Astrocyte (in vitro differentiated cells and primary cell): Measurements from ENCODE around the gene SLC9A9. TPM values are rescaled to one million over a fixed set of nuclear protein-coding genes. Genes with fewer than 3 reads are reported as not detected.

ENCODE experiments used
- DNase-seq: peaks from one replicate; pipeline ENCODE4 v3.0.0-alpha.2; 2010; ENCODE audit warnings: low read depth
- FAIRE-seq: peaks from 2 replicates; lab custom pipeline; 2011; peaks lifted over from hg19 to GRCh38; lab: Jason Lieb, UNC
- H2AFZ ChIP-seq: 2 replicates; pipeline ENCODE4 v1.6.0; 2012; ENCODE audit warnings: low read depth, low read length, inconsistent platforms
- H3K27ac ChIP-seq: 2 replicates; pipeline ENCODE4 v1.5.1; 2011; ENCODE audit warnings: low read depth, low read length, inconsistent platforms
- H3K27me3 ChIP-seq: 2 replicates; pipeline ENCODE4 v1.6.0; 2011; ENCODE audit warnings: low read length, inconsistent platforms; ENCODE audit not compliant: insufficient read depth
- H3K36me3 ChIP-seq: 2 replicates; pipeline ENCODE4 v1.5.1; 2011; ENCODE audit warnings: low read length, inconsistent platforms; ENCODE audit not compliant: insufficient read depth
- H3K4me1 ChIP-seq: 2 replicates; pipeline ENCODE4 v1.5.1; 2011; ENCODE audit warnings: low read length, inconsistent platforms; ENCODE audit not compliant: insufficient read depth
- H3K4me2 ChIP-seq: 2 replicates; pipeline ENCODE4 v1.6.0; 2012; ENCODE audit warnings: low read length, inconsistent platforms
- H3K4me3 ChIP-seq: 2 replicates; pipeline ENCODE4 v1.5.1; 2011; ENCODE audit warnings: low read depth, mild to moderate bottlenecking, low read length, inconsistent platforms; ENCODE audit not compliant: insufficient read depth
- H3K79me2 ChIP-seq: 2 replicates; pipeline ENCODE4 v1.6.0; 2012; ENCODE audit warnings: mild to moderate bottlenecking, low read length, inconsistent platforms; ENCODE audit not compliant: insufficient read depth
- H3K9ac ChIP-seq: 2 replicates; pipeline ENCODE4 v1.6.0; 2012; ENCODE audit warnings: mild to moderate bottlenecking, low read length, inconsistent platforms
- H3K9me3 ChIP-seq: 2 replicates; pipeline ENCODE4 v1.5.1; 2012; ENCODE audit warnings: low read depth, mild to moderate bottlenecking, low read length, inconsistent platforms; ENCODE audit not compliant: insufficient read depth
- H4K20me1 ChIP-seq: 2 replicates; pipeline ENCODE4 v1.6.0; 2012; ENCODE audit warnings: low read length, inconsistent platforms; ENCODE audit not compliant: insufficient read depth
- H3K27ac Mint-ChIP-seq: one replicate; pipeline ENCODE4 v1.8.0; 2021; ENCODE audit warnings: mild to moderate bottlenecking, mixed read lengths; ENCODE audit not compliant: unreplicated experiment
- H3K27me3 Mint-ChIP-seq: one replicate; pipeline ENCODE4 v1.8.0; 2021; ENCODE audit warnings: low read depth, mixed read lengths; ENCODE audit not compliant: unreplicated experiment
- H3K36me3 Mint-ChIP-seq: one replicate; pipeline ENCODE4 v1.8.0; 2021; ENCODE audit warnings: low read depth, mixed read lengths; ENCODE audit not compliant: unreplicated experiment
- H3K4me1 Mint-ChIP-seq: one replicate; pipeline ENCODE4 v1.8.0; 2021; ENCODE audit warnings: low read depth, mixed read lengths; ENCODE audit not compliant: unreplicated experiment
- H3K4me3 Mint-ChIP-seq: one replicate; pipeline ENCODE4 v1.8.0; 2021; ENCODE audit warnings: mild to moderate bottlenecking, moderate library complexity, mixed read lengths; ENCODE audit not compliant: unreplicated experiment
- H3K9me3 Mint-ChIP-seq: one replicate; pipeline ENCODE4 v1.8.0; 2021; ENCODE audit warnings: mild to moderate bottlenecking, mixed read lengths; ENCODE audit not compliant: unreplicated experiment
- EZH2 ChIP-seq: IDR thresholded peaks from 2 replicates; pipeline ENCODE4 v1.6.1; 2012; ENCODE audit warnings: mild to moderate bottlenecking, low read length, inconsistent platforms; ENCODE audit not compliant: insufficient read depth
- total RNA-seq: library from RNA; stranded (reverse); gene quantifications from 2 replicates; pipeline ENCODE4 v1.2.1, GENCODE V29; 2021
- TF ChIP-seq, protein P1 (sequence below): IDR thresholded peaks from 2 replicates; pipeline ENCODE4 v1.5.1; 2011; ENCODE audit warnings: low read depth, mild to moderate bottlenecking, inconsistent platforms, low read length, moderate library complexity; ENCODE audit not compliant: insufficient read depth

Gene SLC9A9
- total RNA-seq, 1 donor from 2014 or later, result 1.5 TPM

DNA sequence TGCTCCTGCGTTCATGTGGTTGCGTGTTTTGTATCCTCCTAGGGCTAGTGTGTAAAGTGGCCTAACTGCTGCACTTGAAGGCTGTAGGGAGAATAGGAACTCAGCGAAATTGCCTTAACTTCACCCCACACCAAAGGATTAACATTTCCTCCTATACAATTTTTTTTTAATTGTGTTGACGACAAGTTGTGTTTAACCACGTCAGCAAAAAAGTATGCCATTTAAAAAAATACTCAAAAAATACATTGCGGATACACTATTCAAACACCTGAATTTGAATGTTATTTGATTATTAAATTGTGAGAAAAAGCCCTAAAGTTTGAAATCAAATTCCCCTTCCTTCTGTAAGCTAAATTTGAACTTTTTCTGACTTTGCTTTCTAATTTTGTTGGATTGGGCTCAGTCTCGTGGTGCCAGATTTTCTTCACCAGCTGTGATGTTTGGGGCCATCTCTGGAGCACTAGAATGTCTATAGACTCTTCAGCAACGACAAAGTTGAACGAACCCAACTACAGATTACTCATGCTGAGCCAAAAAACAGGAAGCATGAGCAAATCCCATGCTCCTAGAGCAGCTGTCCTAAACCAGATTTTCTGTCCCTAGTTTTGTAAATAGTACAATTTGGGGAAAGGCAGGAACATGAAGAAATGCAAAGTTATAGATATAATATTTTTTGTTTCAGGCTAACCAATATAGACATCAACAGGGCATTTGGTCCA lies 8.1 kb upstream of the SLC9A9 start:
- Histone ChIP-seq H3K27ac (no peak overlapping the region), H3K36me3 (no peaks in the 10 kb centered on the region), H3K4me1 (no peaks in the 10 kb centered on the region), H2AFZ (no peak overlapping the region), H3K4me3 (no peak overlapping the region), H3K9me3 (no peaks in the 10 kb centered on the region), H3K9ac (no peak overlapping the region), H3K4me2 (no peak overlapping the region), H3K27me3 (no peaks in the 10 kb centered on the region), H4K20me1 (no peaks in the 10 kb centered on the region), H3K79me2 (no peaks in the 10 kb centered on the region)
- TF ChIP-seq, protein P1, sequence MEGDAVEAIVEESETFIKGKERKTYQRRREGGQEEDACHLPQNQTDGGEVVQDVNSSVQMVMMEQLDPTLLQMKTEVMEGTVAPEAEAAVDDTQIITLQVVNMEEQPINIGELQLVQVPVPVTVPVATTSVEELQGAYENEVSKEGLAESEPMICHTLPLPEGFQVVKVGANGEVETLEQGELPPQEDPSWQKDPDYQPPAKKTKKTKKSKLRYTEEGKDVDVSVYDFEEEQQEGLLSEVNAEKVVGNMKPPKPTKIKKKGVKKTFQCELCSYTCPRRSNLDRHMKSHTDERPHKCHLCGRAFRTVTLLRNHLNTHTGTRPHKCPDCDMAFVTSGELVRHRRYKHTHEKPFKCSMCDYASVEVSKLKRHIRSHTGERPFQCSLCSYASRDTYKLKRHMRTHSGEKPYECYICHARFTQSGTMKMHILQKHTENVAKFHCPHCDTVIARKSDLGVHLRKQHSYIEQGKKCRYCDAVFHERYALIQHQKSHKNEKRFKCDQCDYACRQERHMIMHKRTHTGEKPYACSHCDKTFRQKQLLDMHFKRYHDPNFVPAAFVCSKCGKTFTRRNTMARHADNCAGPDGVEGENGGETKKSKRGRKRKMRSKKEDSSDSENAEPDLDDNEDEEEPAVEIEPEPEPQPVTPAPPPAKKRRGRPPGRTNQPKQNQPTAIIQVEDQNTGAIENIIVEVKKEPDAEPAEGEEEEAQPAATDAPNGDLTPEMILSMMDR, result no peak
- no peak for TF ChIP-seq EZH2
- DNase-seq, result no peak
- Mint-ChIP-seq H3K27me3 (no peaks in the 10 kb centered on the region), H3K4me1 (no peaks in the 10 kb centered on the region), H3K27ac (no peak overlapping the region), H3K36me3 (no peaks in the 10 kb centered on the region), H3K4me3 (no peak overlapping the region), H3K9me3 (peaks cover 3% of the 10 kb centered on the region)
- no peak for FAIRE-seq

DNA sequence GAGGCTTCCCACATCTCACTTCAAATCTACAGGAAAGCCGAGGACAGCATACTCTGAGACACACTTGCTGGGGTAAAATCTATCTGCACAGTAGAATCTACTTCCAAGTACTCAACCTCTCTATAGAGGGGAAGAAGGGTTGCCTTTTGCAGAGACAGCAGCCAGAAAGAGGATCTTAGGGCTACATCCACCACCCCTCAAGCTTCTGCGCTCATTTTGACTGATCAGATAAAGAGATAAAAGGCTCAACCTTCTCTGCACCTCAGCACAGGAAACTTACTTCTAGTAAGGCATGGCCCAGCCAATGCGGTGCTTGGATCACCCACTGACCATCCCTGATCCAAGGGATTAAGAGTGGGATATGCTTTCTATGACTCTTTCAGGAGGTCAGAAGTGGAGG lies 6.9 kb upstream of the SLC9A9 start:
- Histone ChIP-seq H4K20me1 (no peaks in the 10 kb centered on the region), H3K4me3 (no peak overlapping the region), H3K4me2 (no peak overlapping the region), H3K9ac (no peak overlapping the region), H3K79me2 (no peaks in the 10 kb centered on the region), H3K27ac (no peak overlapping the region), H3K4me1 (no peaks in the 10 kb centered on the region), H3K27me3 (no peaks in the 10 kb centered on the region), H2AFZ (no peak overlapping the region), H3K9me3 (no peaks in the 10 kb centered on the region), H3K36me3 (no peaks in the 10 kb centered on the region)
- no peaks in the 10 kb centered on the region for H3K4me1 Mint-ChIP-seq
- no peak for TF ChIP-seq EZH2
- FAIRE-seq (no peak), DNase-seq (no peak)
- H3K36me3 Mint-ChIP-seq, result no peaks in the 10 kb centered on the region
- no peak overlapping the region for H3K4me3 Mint-ChIP-seq
- no peak overlapping the region for H3K27ac Mint-ChIP-seq
- no peaks in the 10 kb centered on the region for H3K27me3 Mint-ChIP-seq
- peaks cover 3% of the 10 kb centered on the region for H3K9me3 Mint-ChIP-seq

DNA sequence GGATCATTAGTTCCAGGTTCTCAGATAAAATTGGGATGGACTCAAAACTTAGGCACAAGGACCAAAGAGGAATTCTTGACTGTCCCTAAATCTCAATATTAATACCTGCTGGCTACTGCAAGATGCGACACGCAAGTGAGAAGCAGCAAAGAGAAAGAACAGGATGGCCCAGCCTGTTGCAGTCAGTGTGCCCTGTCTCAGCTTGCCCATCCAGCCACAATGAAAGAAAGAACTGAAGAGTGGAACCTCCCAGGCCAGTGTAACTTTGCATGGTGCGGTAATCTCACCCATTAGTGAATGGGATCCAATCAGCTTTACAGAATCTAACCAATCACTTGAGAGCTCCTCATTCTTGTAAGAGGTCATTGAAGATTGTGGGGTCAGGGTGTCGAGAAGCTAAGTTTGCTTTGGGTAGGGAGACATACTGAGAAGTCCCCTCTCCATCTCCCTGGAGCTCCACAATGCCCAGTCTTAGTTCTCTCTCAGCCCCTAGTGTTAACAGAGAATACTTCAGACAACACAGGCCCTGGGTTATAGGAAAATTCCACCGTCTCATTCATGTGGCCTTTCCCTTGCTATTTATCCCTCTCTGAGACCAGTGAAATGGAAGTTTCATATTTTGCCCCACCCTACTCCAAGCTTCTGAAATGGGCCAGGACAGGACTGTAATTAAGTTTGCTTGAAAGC lies 3.2 kb upstream of the SLC9A9 start:
- no peak overlapping the region for H3K4me3 Mint-ChIP-seq
- Histone ChIP-seq H3K27me3 (no peaks in the 10 kb centered on the region), H2AFZ (no peak overlapping the region), H3K36me3 (no peaks in the 10 kb centered on the region), H3K27ac (no peak overlapping the region), H3K9me3 (no peaks in the 10 kb centered on the region), H3K4me1 (no peaks in the 10 kb centered on the region), H3K9ac (no peak overlapping the region), H3K4me2 (no peak overlapping the region), H4K20me1 (no peaks in the 10 kb centered on the region), H3K79me2 (no peaks in the 10 kb centered on the region), H3K4me3 (no peak overlapping the region)
- TF ChIP-seq, protein P1, result no peak
- no peak for TF ChIP-seq EZH2
- H3K27me3 Mint-ChIP-seq, result no peaks in the 10 kb centered on the region
- H3K9me3 Mint-ChIP-seq, result peaks cover 3% of the 10 kb centered on the region
- DNase-seq, result no peak
- H3K36me3 Mint-ChIP-seq, result no peaks in the 10 kb centered on the region
- H3K27ac Mint-ChIP-seq, result no peak overlapping the region
- peaks cover 5% of the 10 kb centered on the region for H3K4me1 Mint-ChIP-seq
- FAIRE-seq, result no peak
